ENCODE measurements around the gene TRAPPC1. TPM values are rescaled to one million over a fixed set of nuclear protein-coding genes. Genes with fewer than 3 reads are reported as not detected.

The TRAPPC1 gene
- total RNA-seq, 1 donor from 2014 or later = 135 TPM

GRCh38 chr17:7915611-7916384 lies 15.9 kb downstream of the TRAPPC1 start, which contains the start of gene RNF227:
Gene RNF227, minus strand, starts transcription at chr17:7916289. Its CDS starts 94 bp downstream, at chr17:7916195.
- H3K9me3 ChIP-seq = no peaks in the 10 kb centered on the region
- peak within 1 kb of the TSS; percentile 95 for H3K27ac ChIP-seq
- H3K4me3 ChIP-seq = peak within 1 kb of the TSS; percentile 62
- peaks cover 22% of the 10 kb centered on the region for H3K4me1 ChIP-seq
- peak; percentile 91 for ATAC-seq
- H3K27me3 ChIP-seq = no peaks in the 10 kb centered on the region
- H3K36me3 ChIP-seq = peaks cover 16% of the 10 kb centered on the region
- peak; percentile 98 for DNase-seq
- intact Hi-C loops (cut with DNase I) = no loop called here
- no peak for TF ChIP-seq CTCF (IDR thresholded peaks at IDR 0.05)

- DNase-seq = no peak
- Histone ChIP-seq H3K27ac (peak overlapping the region; percentile 95), H3K4me1 (peaks cover 22% of the 10 kb centered on the region), H3K9me3 (no peaks in the 10 kb centered on the region), H3K4me3 (peak overlapping the region; percentile 62), H3K36me3 (peaks cover 22% of the 10 kb centered on the region), H3K27me3 (no peaks in the 10 kb centered on the region)
- intact Hi-C loops (cut with DNase I) = no loop called here
- ATAC-seq = no peak
- no peak for TF ChIP-seq CTCF (IDR thresholded peaks at IDR 0.05)
Measured at GRCh38 chr17:7915179-7915610, 16.6 kb downstream of the TRAPPC1 start.

GRCh38 chr17:7912927-7913524 lies 18.7 kb downstream of the TRAPPC1 start:
- H3K27me3 ChIP-seq = no peaks in the 10 kb centered on the region
- H3K4me3 ChIP-seq = no peak overlapping the region
- H3K36me3 ChIP-seq = peaks cover 44% of the 10 kb centered on the region
- DNase-seq (no peak), ATAC-seq (peak; percentile 25)
- H3K9me3 ChIP-seq = no peaks in the 10 kb centered on the region
- intact Hi-C loops (cut with DNase I) = loop anchor here (5.0 kb wide), 1 partner anchor 79 kb away; no protein-coding TSS in a partner anchor
- peak; percentile 69 for TF ChIP-seq CTCF (IDR thresholded peaks at IDR 0.05)
- no peak overlapping the region for H3K27ac ChIP-seq
- peaks cover 22% of the 10 kb centered on the region for H3K4me1 ChIP-seq

- Histone ChIP-seq H3K9me3 (no peaks in the 10 kb centered on the region), H3K27ac (no peak overlapping the region), H3K27me3 (no peaks in the 10 kb centered on the region), H3K36me3 (peaks cover 63% of the 10 kb centered on the region), H3K4me3 (no peak overlapping the region), H3K4me1 (peaks cover 11% of the 10 kb centered on the region)
- ATAC-seq (no peak), DNase-seq (no peak)
- intact Hi-C loops (cut with DNase I) = loop anchor here (5.0 kb wide), 1 partner anchor 81 kb away; no protein-coding TSS in a partner anchor
- no peak for TF ChIP-seq CTCF (IDR thresholded peaks at IDR 0.05)
Measured at GRCh38 chr17:7911116-7911515, 20.6 kb downstream of the TRAPPC1 start.

GRCh38 chr17:7910711-7911110 lies 21.0 kb downstream of the TRAPPC1 start:
- H3K27ac ChIP-seq = no peak overlapping the region
- no peak overlapping the region for H3K4me3 ChIP-seq
- H3K27me3 ChIP-seq = no peaks in the 10 kb centered on the region
- ATAC-seq (no peak), DNase-seq (no peak)
- peaks cover 67% of the 10 kb centered on the region for H3K36me3 ChIP-seq
- no peak for TF ChIP-seq CTCF (IDR thresholded peaks at IDR 0.05)
- H3K4me1 ChIP-seq = peaks cover 11% of the 10 kb centered on the region
- no peaks in the 10 kb centered on the region for H3K9me3 ChIP-seq
- intact Hi-C loops (cut with DNase I) = loop anchor here (5.0 kb wide), 1 partner anchor 82 kb away; no protein-coding TSS in a partner anchor
